GM12878 (cell line): ENCODE results near the gene SLC6A9.

ENCODE experiments used
- JUND ChIP-seq: IDR thresholded peaks from 2 replicates; pipeline ENCODE4 v1.6.1; 2012; ENCODE audit warnings: low read depth, mild to moderate bottlenecking, low read length, improper control_type of control experiment, moderate library complexity
- SIN3A ChIP-seq: IDR thresholded peaks from 2 replicates; pipeline ENCODE4 v1.6.1; 2012; ENCODE audit warnings: low read depth, low read length, improper control_type of control experiment
- TCF12 ChIP-seq: IDR thresholded peaks from 2 replicates; pipeline ENCODE4 v1.6.1; 2011; ENCODE audit warnings: low read depth, mild to moderate bottlenecking, low read length
- TF ChIP-seq, protein P1 (sequence below), 3 experiments: IDR thresholded peaks in 2 of 3; conservative IDR thresholded peaks in 1 of 3; 2 replicates each; pipeline ENCODE4 v1.5.1; 2011; ENCODE audit warnings: low read depth in 3 of 3, low read length in 3 of 3, mild to moderate bottlenecking in 3 of 3, control low read depth in 2 of 3, moderate library complexity in 2 of 3, inconsistent platforms in 1 of 3, mixed read lengths in 1 of 3; ENCODE audit not compliant: control insufficient read depth in 2 of 3, insufficient read depth in 1 of 3; ENCODE audit errors: extremely low read depth in 1 of 3

DNA sequence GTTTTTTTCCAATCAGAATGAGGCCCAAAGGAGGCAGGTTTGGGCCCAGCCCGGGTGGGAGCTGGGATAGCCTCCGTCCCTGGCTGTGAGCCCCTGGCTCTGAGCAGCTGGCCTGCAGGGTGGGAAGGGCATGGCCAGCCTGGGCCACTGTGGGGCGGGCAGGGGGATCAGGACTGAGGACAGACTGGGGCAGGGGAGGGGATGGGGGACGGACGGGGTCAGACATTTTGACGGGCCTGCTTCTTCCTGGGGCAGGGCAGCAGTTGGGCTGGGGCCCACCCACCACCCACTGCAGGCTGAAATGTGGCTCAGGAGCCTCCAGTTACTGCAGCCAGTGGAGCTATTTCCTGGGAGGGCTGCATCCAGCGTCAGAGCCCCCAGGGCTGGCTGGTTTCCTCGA lies 2.5 kb upstream of the SLC6A9 start:
- no peak for TF ChIP-seq JUND
- TF ChIP-seq, protein P1, sequence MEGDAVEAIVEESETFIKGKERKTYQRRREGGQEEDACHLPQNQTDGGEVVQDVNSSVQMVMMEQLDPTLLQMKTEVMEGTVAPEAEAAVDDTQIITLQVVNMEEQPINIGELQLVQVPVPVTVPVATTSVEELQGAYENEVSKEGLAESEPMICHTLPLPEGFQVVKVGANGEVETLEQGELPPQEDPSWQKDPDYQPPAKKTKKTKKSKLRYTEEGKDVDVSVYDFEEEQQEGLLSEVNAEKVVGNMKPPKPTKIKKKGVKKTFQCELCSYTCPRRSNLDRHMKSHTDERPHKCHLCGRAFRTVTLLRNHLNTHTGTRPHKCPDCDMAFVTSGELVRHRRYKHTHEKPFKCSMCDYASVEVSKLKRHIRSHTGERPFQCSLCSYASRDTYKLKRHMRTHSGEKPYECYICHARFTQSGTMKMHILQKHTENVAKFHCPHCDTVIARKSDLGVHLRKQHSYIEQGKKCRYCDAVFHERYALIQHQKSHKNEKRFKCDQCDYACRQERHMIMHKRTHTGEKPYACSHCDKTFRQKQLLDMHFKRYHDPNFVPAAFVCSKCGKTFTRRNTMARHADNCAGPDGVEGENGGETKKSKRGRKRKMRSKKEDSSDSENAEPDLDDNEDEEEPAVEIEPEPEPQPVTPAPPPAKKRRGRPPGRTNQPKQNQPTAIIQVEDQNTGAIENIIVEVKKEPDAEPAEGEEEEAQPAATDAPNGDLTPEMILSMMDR (IDR thresholded peaks at IDR 0.05 in 2 of 3, conservative IDR thresholded peaks at IDR 0.05 in 1 of 3; ENCODE audit: control insufficient read depth in 2 of 3, extremely low read depth in 1 of 3, insufficient read depth in 1 of 3, low read depth in 3 of 3, low read length in 3 of 3), result no peak
- TF ChIP-seq SIN3A, result no peak
- no peak for TF ChIP-seq TCF12
